A375 (cell line): ENCODE data around the gene ATAD3C. TPM values are rescaled to one million over a fixed set of nuclear protein-coding genes. Genes with fewer than 3 reads are reported as not detected.

Source experiments
- total RNA-seq: library from RNA; depleted of rRNA; stranded (reverse); fragments of >200 nt; shearing (Covaris generic); gene quantifications from 2 replicates; pipeline ENCODE4 v1.2.3, GENCODE V29; 2014; rRNA removed

ATAD3C gene
- total RNA-seq = not detected in 2 replicates

GRCh38 chr1:1449099-1449739, at the start of gene ATAD3C:
TSS of gene ATAD3C (plus strand) at chr1:1449689. CDS start at chr1:1450684, 995 bp downstream.

GRCh38 chr1:1406821-1407635, 42.5 kb upstream of the ATAD3C start, which contains the start of gene MRPL20:
TSS of gene MRPL20 (minus strand) at chr1:1407293. CDS start at chr1:1407217, 76 bp downstream.

GRCh38 chr1:1421147-1421906, 28.2 kb upstream of the ATAD3C start, which contains the start of gene ANKRD65:
TSS of gene ANKRD65 (minus strand) at chr1:1421276. CDS start at chr1:1421005, 271 bp downstream.

GRCh38 chr1:1435106-1435903, 14.2 kb upstream of the ATAD3C start, which contains the start of gene VWA1:
TSS of gene VWA1 (plus strand) at chr1:1435690. CDS start at chr1:1435749, 59 bp downstream.

GRCh38 chr1:1471389-1472052, 22.0 kb downstream of the ATAD3C start, which contains the start of gene ATAD3B:
TSS of gene ATAD3B (plus strand) at chr1:1471765. CDS start at chr1:1471885, 120 bp downstream.

GRCh38 chr1:1511533-1512285, 62.2 kb downstream of the ATAD3C start, which contains the start of gene ATAD3A:
TSS of gene ATAD3A (plus strand) at chr1:1512162. CDS start at chr1:1512269, 107 bp downstream.

Other genes with a start within 250 kb of the ATAD3C start
- gene TNFRSF18, start 243.1 kb upstream of the ATAD3C start, total RNA-seq = not detected in 2 replicates
- not detected in 2 replicates for gene TNFRSF4, start 235.5 kb upstream of the ATAD3C start, total RNA-seq
- gene SDF4, start 217.7 kb upstream of the ATAD3C start, total RNA-seq = 86.0 and 88.9 TPM in 2 replicates
- gene B3GALT6, start 217.5 kb upstream of the ATAD3C start, total RNA-seq = 28.7 and 31.5 TPM in 2 replicates
- 2.5 and 7.0 TPM in 2 replicates for gene C1QTNF12, start 203.0 kb upstream of the ATAD3C start, total RNA-seq
- 97.6 and 120 TPM in 2 replicates for gene UBE2J2, start 175.8 kb upstream of the ATAD3C start, total RNA-seq
- 1.2 and 2.1 TPM in 2 replicates for gene SCNN1D, start 169.3 kb upstream of the ATAD3C start, total RNA-seq
- gene ACAP3, start 141.8 kb upstream of the ATAD3C start, total RNA-seq = 30.1 and 39.1 TPM in 2 replicates
- gene PUSL1, start 141.1 kb upstream of the ATAD3C start, total RNA-seq = 34.9 and 47.2 TPM in 2 replicates
- gene INTS11, start 125.0 kb upstream of the ATAD3C start, total RNA-seq = 138 and 141 TPM in 2 replicates
- 18.9 and 23.5 TPM in 2 replicates for gene CPTP, start 124.9 kb upstream of the ATAD3C start, total RNA-seq
- gene TAS1R3, start 118.4 kb upstream of the ATAD3C start, total RNA-seq = 0.30 and 0.56 TPM in 2 replicates
- 115 TPM in 2 replicates for gene DVL1, start 100.3 kb upstream of the ATAD3C start, total RNA-seq
- gene MXRA8, start 91.1 kb upstream of the ATAD3C start, total RNA-seq = 0.77 TPM in 1 of 2 replicates, not detected in the other
- 307 and 311 TPM in 2 replicates for gene AURKAIP1, start 74.5 kb upstream of the ATAD3C start, total RNA-seq
- gene CCNL2, start 50.4 kb upstream of the ATAD3C start, total RNA-seq = 221 and 241 TPM in 2 replicates
- gene MRPL20, start 42.4 kb upstream of the ATAD3C start, total RNA-seq = 286 and 336 TPM in 2 replicates
- not detected in 2 replicates for gene ANKRD65, start 28.4 kb upstream of the ATAD3C start, total RNA-seq
- 1.9 and 4.9 TPM in 2 replicates for gene VWA1, start 14.0 kb upstream of the ATAD3C start, total RNA-seq
- gene ATAD3B, start 22.1 kb downstream of the ATAD3C start, total RNA-seq = 52.9 and 59.0 TPM in 2 replicates
- gene ATAD3A, start 62.5 kb downstream of the ATAD3C start, total RNA-seq = 102 and 114 TPM in 2 replicates
- 0.27 TPM in 1 of 2 replicates, not detected in the other for gene TMEM240, start 90.9 kb downstream of the ATAD3C start, total RNA-seq
- gene SSU72, start 125.2 kb downstream of the ATAD3C start, total RNA-seq = 106 and 107 TPM in 2 replicates
- gene FNDC10, start 150.4 kb downstream of the ATAD3C start, total RNA-seq = 3.6 and 6.1 TPM in 2 replicates
- gene MIB2, start 165.8 kb downstream of the ATAD3C start, total RNA-seq = 56.6 and 59.9 TPM in 2 replicates
- 0.08 and 1.4 TPM in 2 replicates for gene MMP23B, start 182.5 kb downstream of the ATAD3C start, total RNA-seq
- 21.3 and 22.3 TPM in 2 replicates for gene CDK11B, start 209.3 kb downstream of the ATAD3C start, total RNA-seq
- gene SLC35E2B, start 243.1 kb downstream of the ATAD3C start, total RNA-seq = 19.3 and 21.4 TPM in 2 replicates